Lung microvascular endothelial cell (primary cell): ENCODE measurements around the gene U2SURP. TPM values are rescaled to one million over a fixed set of nuclear protein-coding genes. Genes with fewer than 3 reads are reported as not detected.
"Not testable (repeated sequence)": the region's sequence is repeated elsewhere in the genome, so short reads cannot be mapped to it uniquely, and the experiment has no call there.

Experiments
- DNase-seq, 2 donors: peaks; one replicate each; pipeline versions ENCODE4 v3.0.0 to v3.0.0-alpha.2; 2010; ENCODE audit warnings: low read depth in 2 of 2
- total RNA-seq: library from RNA; depleted of rRNA; stranded (reverse); fragments of >200 nt; gene quantifications from 2 replicates; pipeline ENCODE4 v1.2.1, GENCODE V29; 2014

U2SURP gene
- total RNA-seq, 1 donor from 2014 or later = 27.2 TPM

DNA sequence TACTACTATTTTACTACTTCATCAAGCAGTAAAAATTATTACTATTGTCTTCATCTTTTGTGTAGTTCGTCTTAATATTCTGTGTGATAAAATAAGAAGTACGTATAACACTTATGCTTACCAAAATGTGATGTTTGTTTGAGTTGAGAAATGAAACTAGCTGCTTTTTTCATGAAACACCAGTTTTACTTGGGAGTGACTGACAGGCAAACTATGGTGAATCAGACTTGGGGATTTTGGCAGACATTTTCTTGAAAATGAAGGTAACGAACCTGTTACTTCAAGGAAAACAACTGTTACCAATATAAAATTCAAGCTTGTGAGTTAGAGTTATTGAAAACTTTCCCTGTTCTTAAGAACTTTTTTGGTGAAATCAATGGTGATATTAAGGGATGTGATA, 10.3 kb downstream of the U2SURP start:
- DNase-seq = no peak

DNA sequence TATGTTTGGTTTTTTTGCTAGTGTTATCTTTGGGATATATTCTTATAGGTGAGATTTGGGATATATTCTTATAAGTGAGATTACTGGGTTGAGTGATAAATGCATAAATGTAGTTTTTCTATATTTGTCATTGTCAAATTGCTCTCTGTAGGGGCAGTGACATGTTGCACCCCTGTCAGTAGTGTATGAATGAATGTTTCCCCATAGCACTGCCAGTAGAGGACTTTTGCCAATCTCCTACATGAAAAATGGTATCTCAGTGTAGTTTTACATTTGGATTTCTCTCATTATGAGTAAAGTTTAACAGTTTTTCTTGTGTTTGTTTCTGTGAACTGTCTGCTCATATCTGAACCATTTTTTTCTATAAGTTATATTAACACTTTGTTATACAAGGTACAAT, 13.6 kb downstream of the U2SURP start:
- no peak for DNase-seq

DNA sequence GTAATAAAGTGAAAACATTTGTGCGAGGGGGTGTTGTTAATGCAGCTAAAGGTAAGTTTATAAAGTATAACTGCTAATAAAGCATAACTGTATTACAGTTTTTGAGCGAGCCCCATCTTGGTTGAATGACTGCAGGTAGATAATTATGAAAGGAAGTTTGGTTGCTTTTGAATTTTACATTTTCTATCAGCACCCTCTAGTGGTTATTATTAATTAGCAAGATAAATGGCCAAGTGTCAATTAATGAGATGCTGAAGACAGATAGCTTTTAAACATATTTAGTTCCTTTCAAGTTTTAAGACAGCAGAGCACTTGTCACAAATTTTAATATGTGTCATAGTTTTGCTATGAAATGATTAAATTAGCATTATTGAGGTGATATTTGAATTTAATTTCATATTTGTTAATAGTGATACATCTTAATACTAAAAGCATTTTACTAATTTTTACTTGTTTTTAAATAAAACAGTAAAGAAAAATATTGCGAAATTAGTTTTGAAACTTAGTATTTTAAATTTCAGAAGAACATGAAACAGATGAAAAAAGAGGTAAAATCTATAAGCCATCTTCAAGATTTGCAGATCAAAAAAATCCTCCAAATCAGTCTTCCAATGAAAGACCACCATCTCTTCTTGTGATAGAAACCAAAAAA, 15.1 kb downstream of the U2SURP start:
- peak; percentile 17 to 31 for DNase-seq

DNA sequence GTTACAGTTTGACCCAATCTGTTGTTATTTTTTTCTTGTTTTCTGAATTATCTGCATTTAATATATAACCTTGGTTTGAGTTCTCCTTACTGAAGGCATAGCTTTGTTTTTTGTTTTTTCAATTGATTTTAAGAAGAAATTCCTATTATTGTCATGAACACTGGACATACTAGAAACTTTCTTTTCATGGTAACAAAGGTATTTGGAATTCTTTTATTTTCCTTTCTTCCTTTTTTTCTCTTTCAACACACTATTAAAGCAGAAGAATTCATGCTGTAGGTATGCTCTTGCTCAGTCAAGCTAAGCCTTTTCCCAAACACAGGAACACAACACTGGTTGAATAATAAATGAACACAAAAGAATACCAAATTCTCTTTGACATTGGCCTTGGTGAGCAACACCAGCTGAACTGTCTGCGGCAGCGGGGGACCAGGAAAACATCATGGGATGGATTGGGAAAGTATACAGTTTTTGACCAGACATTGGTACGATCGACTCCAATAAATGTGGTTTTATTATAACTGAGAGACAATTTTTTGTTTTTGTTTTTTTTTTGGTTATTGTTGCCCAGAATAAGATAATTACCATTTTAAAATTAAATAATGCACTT, 23.1 kb downstream of the U2SURP start:
- DNase-seq = no peak

DNA sequence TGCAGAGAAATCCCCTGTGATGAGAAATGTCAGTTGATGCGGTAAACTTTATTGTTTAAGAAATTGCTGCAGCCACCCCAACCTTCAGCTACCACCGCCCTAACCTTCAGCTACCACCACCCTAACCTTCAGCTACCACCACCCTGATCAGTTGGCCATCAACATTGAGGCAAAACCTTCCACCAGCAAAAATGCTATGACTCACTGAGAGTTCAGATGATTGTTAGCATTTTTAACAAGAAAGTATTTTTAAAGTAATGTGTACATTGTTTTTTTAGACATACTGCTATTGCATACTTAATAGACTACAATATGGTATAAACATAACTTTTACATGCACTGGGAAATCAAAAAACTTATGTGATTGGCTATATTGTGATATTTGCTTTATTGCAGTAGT, 30.0 kb downstream of the U2SURP start:
- DNase-seq = no peak

DNA sequence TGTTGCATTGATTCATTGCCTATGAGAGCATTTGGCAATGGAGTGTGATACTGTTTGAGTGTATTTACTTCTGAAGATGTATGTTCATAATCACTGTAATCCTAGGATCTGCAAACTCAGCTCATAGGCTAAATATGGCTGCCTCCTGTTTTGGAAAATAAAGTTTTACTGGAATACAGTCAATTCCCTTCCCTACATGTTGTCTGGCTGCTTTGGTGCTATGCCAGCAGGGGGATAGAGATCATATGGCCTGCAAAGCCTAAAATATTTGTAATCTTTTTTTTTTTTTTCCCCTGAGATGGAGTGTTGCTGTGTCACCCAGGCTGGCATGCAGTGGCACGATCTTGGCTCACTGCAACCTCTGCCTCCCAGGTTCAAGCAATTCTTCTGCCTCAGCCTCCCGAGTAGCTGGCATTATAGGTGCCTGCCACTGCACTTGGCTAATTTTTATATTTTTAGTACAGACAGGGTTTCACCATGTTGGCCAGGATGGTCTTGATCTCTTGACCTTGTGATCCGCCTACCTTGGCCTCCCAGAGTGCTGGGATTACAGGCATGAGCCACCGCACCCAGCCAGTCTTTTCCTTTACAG, 30.5 kb downstream of the U2SURP start:
- DNase-seq = peak in 1 of 2 donors; percentile 5

DNA sequence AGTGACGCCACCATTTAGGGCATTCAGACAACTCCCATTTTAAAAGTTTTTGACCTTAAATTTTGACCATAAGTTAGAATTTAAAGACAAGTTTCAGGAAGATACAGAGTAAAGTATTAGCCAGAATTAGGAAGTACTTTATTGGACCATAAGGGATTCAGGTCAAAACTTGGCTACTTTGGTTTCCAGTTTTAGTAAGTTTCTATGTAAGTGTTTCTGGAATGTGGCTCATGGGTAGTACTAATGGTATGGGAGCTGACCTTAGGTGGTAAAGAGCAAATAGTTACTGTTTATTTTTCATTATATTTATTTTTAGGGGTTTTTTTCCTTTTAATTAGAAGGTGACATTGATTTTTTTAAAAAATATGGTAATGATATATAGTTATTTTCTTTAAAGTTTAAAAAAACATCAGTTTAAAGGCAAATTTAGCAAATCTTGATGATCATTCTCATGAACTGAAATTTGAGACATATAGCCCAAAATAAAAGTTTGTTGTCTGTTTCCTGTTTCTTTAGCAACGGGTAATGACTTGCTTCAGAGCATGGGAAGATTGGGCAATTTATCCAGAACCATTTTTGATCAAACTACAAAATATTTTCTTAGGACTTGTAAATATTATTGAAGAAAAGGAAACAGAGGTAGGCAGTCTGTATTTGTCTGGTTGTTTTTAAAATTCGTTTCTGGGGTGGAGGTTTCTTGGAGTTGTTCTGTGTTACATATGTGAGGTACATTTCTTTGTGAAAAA, 34.3 kb downstream of the U2SURP start:
- DNase-seq = peak in 1 of 2 donors; percentile 28

DNA sequence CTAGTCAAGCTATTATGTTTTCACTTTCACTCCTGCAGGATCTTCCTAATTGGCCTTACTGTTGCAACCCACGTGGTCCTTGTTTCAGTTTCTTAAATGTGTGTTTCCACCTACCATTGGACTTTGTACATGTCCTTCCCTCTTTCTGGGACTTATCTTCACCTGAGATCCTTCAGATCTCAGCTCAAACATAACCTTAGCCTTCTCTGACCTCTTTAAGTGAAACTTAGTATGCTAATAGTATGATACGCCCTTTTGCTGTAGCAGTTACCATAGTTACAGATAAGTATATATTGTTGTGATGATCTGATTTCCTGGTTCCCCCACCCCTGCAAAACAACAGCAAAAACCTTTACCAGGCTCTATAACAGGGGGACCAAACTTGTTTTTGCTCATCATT, 35.2 kb downstream of the U2SURP start:
- DNase-seq = peak in 1 of 2 donors; percentile 2

DNA sequence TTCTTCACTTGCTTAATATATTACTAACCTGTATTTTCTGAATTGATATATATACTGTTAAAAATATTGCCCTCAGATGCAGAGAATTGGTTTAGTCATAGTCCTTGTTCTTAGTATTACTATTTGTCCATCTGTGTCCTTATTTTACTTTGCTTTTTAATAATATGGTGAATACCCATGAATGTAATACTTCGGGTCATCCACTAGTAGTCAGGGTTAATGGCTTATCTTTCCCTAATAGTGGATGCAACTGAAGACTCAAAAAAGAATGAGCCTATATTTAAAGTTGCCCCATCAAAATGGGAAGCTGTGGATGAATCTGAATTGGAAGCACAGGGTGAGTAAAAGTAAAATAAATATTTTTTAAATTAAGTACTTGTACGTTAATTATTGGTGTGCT, 36.5 kb downstream of the U2SURP start:
- no peak for DNase-seq

DNA sequence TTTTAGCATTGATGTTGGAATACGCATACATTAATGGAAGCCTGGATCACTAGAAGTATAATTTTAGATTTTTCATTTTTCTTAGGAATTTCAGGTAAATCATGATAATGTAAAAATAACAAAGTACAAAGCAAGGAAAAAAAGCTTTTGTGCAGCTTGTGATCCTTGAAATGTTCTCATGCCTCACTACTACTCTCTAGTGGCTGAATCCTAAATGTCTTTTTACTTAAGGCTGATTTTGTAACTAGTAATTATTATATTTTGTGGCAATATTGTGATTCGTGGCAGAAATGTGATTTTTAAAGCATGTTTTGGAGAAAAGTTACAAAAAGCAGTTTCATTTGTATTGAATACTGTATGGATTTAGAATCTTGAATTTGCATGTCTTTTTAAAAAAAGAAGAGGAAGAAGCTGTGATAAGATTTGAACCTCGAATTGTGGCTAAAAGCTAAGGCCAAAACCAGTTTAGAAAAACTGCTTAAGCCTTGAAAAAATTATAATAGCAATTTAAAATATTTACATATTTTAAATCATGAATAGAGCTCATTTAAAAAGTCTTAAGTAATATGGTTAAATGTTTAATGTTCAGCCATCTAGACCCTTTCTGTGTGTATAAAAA, 39.0 kb downstream of the U2SURP start:
- DNase-seq = peak; percentile 48 to 57

DNA sequence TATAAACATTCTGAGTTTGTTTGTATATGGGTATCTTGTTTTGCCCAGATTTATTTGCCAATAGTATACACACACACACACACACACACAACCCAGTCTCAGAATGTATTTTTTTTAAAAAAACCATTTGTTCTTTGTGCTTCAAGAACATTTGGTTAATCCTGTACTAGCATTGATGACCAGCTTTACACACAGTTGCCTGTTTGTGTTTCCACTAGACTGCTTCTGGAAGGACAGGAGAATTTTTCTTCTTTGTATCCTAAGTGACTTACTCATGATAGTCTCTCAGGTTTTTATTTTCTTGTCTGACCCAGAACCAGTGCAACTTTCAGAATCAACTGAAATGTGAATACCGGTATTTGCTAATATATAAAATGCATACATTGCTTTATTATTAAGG, 40.5 kb downstream of the U2SURP start:
- no peak for DNase-seq

DNA sequence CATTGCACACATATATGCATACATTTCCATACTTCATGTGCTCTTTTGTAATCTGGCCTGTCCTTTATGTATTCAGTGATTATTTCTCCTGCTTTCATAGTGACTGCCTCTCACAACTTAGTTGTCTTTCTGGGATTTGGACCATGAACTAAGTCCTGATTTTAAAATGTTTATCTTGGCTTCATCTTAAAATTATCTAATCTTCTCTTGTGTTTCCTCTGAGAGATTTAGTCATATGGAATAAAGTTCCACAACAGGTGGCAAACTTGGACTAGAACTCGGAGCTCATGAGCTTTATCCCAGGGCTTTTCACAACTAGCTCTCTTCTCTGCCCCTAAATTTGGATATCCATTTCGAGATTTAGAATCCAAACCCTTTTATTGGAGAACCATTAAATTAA, 44.3 kb downstream of the U2SURP start:
- peak in 1 of 2 donors; percentile 15 for DNase-seq

DNA sequence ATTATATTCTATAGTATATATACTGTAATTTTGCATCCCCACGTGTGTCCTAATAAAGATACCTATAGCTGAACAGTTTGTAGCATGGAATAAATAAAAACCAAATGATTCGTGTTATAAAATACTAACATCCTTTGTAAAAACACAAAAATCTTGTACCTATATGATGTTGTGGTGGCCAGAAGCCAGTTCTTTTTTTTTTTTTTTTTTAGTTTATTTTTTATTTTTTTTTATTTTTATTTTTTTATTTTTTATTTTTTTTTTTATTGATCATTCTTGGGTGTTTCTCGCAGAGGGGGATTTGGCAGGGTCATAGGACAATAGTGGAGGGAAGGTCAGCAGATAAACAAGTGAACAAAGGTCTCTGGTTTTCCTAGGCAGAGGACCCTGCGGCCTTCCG, 44.7 kb downstream of the U2SURP start:
- not testable (repeated sequence) for DNase-seq

DNA sequence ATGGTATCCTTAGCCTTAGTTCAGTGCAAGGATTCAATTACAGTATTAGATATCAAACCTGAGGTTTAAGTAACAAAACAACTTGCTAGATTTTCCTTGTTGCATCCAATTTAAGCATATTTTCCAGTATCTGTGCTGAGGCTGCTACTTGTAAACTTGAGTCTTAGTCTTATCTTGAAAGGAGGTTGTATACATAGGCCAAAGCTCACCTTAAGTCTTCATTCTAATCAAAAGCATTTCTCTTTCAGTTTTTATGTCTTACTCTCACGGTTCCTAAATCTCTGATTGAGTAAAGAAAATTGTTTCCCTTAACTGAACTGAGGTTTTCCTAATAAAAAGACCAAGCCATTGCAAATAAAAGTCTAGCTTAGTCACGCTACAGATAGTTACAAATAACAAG, 52.6 kb downstream of the U2SURP start:
- DNase-seq = no peak

DNA sequence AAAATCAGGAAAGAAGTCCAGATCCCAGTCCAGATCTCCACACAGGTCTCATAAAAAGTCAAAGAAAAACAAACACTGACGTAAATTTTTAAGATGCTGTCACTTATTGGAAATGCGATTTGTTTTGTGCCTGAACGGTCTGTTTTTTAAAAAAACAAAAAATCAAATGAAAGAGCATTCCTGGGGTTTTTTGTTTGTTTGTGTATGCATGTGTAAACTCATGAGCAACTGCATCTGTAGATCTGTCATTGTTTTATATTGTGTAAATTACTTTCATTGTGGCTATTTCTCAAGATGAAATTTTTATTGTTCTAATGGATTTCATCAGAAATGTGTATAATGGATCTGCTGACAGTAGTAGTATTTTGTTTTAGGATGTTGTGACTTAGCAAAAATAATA, 55.0 kb downstream of the U2SURP start:
- DNase-seq = no peak

DNA sequence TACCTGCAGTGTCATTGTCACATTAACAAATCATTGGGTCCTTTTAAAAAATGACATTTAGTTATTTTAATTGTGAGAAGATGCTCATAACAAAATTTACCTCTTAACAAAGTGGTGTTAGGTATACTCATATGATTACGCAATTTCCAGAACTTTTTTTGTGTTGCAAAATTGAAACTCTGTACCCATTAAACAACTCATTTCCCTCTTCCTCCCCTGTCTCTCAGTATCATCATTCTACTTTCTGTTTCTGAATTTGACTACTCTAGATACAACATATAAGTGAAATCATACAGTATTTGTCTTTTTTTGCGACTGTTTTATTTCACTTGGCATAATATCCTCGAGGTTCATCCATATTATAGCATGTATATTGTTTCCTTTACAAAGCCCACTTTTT, 59.5 kb downstream of the U2SURP start:
- no peak for DNase-seq

DNA sequence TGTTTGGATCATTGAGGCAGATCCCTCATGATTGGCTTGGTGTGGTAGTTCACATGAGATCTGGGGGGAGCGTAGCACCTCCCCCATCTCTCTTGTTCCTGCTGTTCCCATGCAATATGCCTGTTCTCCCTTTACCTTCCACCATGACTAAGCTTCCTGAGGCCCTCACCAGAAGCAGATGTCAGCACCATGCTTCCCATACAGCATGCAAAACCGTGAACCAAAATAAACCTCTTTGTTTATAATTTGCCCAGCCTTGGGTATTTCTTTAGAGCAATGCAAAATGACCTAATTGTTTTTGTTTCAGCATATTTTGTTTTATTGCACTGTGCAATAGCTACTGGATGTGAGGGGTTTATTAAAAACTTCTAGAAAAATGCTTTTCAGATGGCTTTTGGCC, 61.6 kb downstream of the U2SURP start:
- DNase-seq = peak; percentile 14 to 84

DNA sequence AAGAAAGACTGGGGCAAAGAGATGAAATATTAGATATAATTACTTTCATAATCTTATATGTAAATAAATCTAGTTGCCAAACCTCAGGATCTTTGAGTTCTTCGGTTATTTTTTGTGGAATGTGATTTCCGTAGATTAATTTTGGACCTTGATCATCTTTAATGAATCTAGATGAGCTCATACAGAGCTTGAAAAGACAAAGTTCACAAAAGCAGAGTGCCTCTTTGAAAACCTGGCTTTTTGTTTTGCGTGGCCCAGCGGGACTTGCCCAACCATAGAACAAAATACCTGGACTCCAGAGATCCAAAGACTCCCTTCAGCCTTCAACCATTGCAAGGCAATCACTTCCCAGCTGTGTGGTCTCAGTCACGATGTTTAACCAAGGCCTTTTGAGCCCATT, 63.4 kb downstream of the U2SURP start:
- no peak for DNase-seq

DNA sequence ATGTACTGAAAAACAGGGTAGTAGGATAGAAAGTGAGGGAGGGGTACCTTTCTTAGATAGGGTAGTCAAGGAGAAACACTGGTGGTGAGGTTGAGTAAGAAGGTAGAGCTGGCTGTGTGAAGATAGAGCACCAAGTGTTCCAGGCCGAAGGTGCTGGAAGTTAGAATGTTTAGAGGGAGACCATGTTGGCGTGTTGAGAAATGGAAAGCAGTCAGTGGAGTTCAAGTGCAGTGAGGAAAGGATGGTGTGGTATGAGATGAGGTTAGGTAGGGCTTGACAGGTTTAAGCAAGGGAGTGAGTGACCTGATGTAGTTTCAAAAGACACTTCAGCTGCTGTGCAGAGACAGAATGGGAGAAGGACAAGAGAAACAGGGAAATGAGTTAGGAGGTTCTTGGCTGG, 64.0 kb downstream of the U2SURP start:
- DNase-seq = no peak

DNA sequence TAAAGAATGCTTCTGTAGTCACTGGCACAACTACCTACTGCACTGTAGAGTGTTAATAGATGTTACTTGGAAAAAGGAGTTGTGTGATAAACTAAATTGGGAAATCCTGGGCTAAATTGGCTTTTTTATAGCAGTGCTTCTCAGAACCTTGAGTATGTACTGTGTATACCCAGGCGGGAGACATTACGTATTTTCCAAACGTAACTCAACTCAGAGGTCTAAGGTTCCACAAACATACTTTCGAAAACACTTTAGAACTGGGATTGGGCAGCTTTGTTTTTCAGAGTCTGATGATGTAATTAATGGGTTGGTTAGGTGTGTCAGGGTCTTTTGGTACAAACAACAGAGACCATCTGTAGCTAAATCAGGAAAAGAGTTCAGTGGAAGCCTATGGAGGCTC, 64.7 kb downstream of the U2SURP start:
- DNase-seq = no peak

DNA sequence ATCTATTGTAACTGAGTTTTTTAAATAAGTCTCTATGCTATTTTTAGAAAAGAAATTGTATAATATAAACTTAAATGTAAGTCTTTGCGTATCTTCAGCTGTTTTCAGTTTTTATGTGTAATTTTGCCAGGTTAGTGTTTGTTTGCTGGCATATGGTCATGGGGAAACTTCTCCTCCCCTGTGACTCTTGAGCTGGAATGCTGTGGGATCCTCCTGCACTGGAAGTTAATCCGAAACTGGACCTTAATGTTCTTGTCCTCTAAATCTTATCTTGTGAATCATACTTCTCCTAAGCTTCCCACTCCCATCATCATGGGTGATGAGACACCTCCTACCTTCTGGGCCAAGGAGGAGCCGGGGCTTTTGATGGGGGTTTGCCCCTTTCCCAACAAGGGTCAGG, 65.8 kb downstream of the U2SURP start:
- no peak for DNase-seq

DNA sequence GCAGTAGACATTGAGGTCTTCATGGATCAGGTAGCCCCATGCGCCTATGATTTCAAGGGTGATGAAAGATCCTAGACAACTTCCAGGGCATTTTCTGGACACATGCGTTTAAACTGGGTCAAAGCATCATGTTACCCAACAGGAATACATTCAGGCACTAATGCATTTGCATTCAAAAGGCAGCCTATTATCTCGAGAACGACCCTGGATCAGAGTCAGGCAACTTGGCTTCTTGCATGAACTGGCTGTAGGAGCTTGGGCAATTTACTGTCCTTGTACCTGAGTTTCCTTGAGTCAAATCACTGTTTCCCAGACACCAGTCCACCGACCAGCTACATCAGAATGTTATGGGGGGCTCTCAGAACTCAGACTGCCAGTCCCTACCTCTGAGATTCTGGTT, 66.7 kb downstream of the U2SURP start:
- DNase-seq = no peak
